ENCODE measurements around the gene UHRF1. TPM values are rescaled to one million over a fixed set of nuclear protein-coding genes. Genes with fewer than 3 reads are reported as not detected.

The UHRF1 gene
- total and polyA plus RNA-seq, 2 of the 13 experiments (the other 11 are each of a cell fraction or from before 2014, with no cell fraction given) = 6.8 to 78.4 TPM

DNA sequence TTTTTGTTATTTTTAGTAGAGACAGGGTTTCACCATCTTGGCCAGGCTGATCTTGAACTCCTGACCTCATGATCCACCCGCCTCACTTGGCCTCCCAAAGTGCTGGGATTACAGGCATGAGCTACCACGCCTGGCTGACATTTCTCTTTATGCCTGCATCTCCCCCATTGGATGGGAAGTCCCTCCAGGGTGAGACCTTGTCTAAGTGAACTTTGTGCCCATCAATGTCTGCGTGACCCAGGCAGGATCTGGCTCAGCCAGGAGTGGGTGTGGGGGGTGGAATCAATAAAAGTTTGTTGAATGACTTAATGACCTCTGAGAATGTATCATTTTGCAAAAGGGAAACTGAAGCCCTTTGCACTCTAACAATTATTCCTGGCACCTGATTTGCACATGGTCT is 4.8 kb upstream of the UHRF1 start (continued):
- no peak for TF ChIP-seq MZF1 (CRISPR knock-in tag; IDR thresholded peaks at IDR 0.05; ENCODE audit: borderline replicate concordance)
- TF ChIP-seq ELF3 (CRISPR knock-in tag; IDR thresholded peaks at IDR 0.05) = no peak
- TF ChIP-seq PHF21A (CRISPR knock-in tag; IDR thresholded peaks at IDR 0.05) = peak; percentile 60
- TF ChIP-seq, protein P1, sequence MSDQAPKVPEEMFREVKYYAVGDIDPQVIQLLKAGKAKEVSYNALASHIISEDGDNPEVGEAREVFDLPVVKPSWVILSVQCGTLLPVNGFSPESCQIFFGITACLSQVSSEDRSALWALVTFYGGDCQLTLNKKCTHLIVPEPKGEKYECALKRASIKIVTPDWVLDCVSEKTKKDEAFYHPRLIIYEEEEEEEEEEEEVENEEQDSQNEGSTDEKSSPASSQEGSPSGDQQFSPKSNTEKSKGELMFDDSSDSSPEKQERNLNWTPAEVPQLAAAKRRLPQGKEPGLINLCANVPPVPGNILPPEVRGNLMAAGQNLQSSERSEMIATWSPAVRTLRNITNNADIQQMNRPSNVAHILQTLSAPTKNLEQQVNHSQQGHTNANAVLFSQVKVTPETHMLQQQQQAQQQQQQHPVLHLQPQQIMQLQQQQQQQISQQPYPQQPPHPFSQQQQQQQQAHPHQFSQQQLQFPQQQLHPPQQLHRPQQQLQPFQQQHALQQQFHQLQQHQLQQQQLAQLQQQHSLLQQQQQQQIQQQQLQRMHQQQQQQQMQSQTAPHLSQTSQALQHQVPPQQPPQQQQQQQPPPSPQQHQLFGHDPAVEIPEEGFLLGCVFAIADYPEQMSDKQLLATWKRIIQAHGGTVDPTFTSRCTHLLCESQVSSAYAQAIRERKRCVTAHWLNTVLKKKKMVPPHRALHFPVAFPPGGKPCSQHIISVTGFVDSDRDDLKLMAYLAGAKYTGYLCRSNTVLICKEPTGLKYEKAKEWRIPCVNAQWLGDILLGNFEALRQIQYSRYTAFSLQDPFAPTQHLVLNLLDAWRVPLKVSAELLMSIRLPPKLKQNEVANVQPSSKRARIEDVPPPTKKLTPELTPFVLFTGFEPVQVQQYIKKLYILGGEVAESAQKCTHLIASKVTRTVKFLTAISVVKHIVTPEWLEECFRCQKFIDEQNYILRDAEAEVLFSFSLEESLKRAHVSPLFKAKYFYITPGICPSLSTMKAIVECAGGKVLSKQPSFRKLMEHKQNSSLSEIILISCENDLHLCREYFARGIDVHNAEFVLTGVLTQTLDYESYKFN (CRISPR knock-in tag; conservative IDR thresholded peaks at IDR 0.05) = peak; percentile 77
- no peak for TF ChIP-seq ZSCAN21 (CRISPR knock-in tag; IDR thresholded peaks at IDR 0.05; ENCODE audit: borderline replicate concordance)
- TF ChIP-seq, protein P2, sequence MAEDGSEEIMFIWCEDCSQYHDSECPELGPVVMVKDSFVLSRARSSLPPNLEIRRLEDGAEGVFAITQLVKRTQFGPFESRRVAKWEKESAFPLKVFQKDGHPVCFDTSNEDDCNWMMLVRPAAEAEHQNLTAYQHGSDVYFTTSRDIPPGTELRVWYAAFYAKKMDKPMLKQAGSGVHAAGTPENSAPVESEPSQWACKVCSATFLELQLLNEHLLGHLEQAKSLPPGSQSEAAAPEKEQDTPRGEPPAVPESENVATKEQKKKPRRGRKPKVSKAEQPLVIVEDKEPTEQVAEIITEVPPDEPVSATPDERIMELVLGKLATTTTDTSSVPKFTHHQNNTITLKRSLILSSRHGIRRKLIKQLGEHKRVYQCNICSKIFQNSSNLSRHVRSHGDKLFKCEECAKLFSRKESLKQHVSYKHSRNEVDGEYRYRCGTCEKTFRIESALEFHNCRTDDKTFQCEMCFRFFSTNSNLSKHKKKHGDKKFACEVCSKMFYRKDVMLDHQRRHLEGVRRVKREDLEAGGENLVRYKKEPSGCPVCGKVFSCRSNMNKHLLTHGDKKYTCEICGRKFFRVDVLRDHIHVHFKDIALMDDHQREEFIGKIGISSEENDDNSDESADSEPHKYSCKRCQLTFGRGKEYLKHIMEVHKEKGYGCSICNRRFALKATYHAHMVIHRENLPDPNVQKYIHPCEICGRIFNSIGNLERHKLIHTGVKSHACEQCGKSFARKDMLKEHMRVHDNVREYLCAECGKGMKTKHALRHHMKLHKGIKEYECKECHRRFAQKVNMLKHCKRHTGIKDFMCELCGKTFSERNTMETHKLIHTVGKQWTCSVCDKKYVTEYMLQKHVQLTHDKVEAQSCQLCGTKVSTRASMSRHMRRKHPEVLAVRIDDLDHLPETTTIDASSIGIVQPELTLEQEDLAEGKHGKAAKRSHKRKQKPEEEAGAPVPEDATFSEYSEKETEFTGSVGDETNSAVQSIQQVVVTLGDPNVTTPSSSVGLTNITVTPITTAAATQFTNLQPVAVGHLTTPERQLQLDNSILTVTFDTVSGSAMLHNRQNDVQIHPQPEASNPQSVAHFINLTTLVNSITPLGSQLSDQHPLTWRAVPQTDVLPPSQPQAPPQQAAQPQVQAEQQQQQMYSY (CRISPR knock-in tag; IDR thresholded peaks at IDR 0.05) = no peak
- TF ChIP-seq ZNF782 (CRISPR knock-in tag; IDR thresholded peaks at IDR 0.05; ENCODE audit: borderline replicate concordance) = no peak
- TF ChIP-seq MAFG (CRISPR knock-in tag; IDR thresholded peaks at IDR 0.05) = no peak
- TF ChIP-seq, protein P3, sequence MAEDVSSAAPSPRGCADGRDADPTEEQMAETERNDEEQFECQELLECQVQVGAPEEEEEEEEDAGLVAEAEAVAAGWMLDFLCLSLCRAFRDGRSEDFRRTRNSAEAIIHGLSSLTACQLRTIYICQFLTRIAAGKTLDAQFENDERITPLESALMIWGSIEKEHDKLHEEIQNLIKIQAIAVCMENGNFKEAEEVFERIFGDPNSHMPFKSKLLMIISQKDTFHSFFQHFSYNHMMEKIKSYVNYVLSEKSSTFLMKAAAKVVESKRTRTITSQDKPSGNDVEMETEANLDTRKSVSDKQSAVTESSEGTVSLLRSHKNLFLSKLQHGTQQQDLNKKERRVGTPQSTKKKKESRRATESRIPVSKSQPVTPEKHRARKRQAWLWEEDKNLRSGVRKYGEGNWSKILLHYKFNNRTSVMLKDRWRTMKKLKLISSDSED (CRISPR knock-in tag; IDR thresholded peaks at IDR 0.05) = no peak
- TF ChIP-seq, protein P4, sequence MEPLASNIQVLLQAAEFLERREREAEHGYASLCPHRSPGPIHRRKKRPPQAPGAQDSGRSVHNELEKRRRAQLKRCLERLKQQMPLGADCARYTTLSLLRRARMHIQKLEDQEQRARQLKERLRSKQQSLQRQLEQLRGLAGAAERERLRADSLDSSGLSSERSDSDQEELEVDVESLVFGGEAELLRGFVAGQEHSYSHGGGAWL (CRISPR knock-in tag; IDR thresholded peaks at IDR 0.05) = no peak
- TF ChIP-seq NCOA5 (CRISPR knock-in tag; IDR thresholded peaks at IDR 0.05) = no peak
- TF ChIP-seq, protein P5, sequence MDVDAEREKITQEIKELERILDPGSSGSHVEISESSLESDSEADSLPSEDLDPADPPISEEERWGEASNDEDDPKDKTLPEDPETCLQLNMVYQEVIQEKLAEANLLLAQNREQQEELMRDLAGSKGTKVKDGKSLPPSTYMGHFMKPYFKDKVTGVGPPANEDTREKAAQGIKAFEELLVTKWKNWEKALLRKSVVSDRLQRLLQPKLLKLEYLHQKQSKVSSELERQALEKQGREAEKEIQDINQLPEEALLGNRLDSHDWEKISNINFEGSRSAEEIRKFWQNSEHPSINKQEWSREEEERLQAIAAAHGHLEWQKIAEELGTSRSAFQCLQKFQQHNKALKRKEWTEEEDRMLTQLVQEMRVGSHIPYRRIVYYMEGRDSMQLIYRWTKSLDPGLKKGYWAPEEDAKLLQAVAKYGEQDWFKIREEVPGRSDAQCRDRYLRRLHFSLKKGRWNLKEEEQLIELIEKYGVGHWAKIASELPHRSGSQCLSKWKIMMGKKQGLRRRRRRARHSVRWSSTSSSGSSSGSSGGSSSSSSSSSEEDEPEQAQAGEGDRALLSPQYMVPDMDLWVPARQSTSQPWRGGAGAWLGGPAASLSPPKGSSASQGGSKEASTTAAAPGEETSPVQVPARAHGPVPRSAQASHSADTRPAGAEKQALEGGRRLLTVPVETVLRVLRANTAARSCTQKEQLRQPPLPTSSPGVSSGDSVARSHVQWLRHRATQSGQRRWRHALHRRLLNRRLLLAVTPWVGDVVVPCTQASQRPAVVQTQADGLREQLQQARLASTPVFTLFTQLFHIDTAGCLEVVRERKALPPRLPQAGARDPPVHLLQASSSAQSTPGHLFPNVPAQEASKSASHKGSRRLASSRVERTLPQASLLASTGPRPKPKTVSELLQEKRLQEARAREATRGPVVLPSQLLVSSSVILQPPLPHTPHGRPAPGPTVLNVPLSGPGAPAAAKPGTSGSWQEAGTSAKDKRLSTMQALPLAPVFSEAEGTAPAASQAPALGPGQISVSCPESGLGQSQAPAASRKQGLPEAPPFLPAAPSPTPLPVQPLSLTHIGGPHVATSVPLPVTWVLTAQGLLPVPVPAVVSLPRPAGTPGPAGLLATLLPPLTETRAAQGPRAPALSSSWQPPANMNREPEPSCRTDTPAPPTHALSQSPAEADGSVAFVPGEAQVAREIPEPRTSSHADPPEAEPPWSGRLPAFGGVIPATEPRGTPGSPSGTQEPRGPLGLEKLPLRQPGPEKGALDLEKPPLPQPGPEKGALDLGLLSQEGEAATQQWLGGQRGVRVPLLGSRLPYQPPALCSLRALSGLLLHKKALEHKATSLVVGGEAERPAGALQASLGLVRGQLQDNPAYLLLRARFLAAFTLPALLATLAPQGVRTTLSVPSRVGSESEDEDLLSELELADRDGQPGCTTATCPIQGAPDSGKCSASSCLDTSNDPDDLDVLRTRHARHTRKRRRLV (CRISPR knock-in tag; IDR thresholded peaks at IDR 0.05) = no peak
- TF ChIP-seq PCBP1 (IDR thresholded peaks at IDR 0.05; ENCODE audit: borderline replicate concordance, low read depth, low read length) = no peak
- TF ChIP-seq PTBP1 (IDR thresholded peaks at IDR 0.05; ENCODE audit: low read depth, low read length, poor library complexity, severe bottlenecking) = no peak
- no peak for TF ChIP-seq ZSCAN22 (CRISPR knock-in tag; IDR thresholded peaks at IDR 0.05)
- TF ChIP-seq ZNF891 (CRISPR knock-in tag; IDR thresholded peaks at IDR 0.05) = no peak
